Stimulated activated CD8-positive, alpha-beta memory T cell treated with anti-CD3 and anti-CD28 coated beads, Interleukin-2, amount 100 ng/mL, for 1 hour (primary cell): ENCODE measurements around the gene ANKRD13D.
A peak's percentile ranks its signal among the peaks of the same experiment; 100 is the strongest.
"Not testable (repeated sequence)": the region's sequence is repeated elsewhere in the genome, so short reads cannot be mapped to it uniquely, and the experiment has no call there.

Experiments used
- DNase-seq, 2 donors: peaks; one replicate each; pipeline ENCODE4 v3.0.0-alpha.2; 2020; ENCODE audit warnings: low read depth in 2 of 2

ANKRD13D gene

GRCh38 chr11:67289226-67289650 lies at the start of gene ANKRD13D:
Gene ANKRD13D (plus strand): TSS chr11:67289303. CDS start chr11:67289461, 158 bp downstream.
- no peak for DNase-seq

- peak; percentile 83 to 91 for DNase-seq
Measured at GRCh38 chr11:67239783-67240575, 49.1 kb upstream of the ANKRD13D start.

- peak; percentile 57 to 58 for DNase-seq
Measured at GRCh38 chr11:67240576-67241389, 48.3 kb upstream of the ANKRD13D start.

- no peak for DNase-seq
Measured at GRCh38 chr11:67242548-67242947, 46.6 kb upstream of the ANKRD13D start.

- no peak for DNase-seq
Measured at GRCh38 chr11:67243051-67243450, 46.1 kb upstream of the ANKRD13D start.

- no peak for DNase-seq
Measured at GRCh38 chr11:67245046-67245445, 44.1 kb upstream of the ANKRD13D start.

- DNase-seq = no peak
Measured at GRCh38 chr11:67247946-67248550, 41.1 kb upstream of the ANKRD13D start.

GRCh38 chr11:67248653-67249052 lies 40.5 kb upstream of the ANKRD13D start:
- no peak for DNase-seq

- DNase-seq = no peak
Measured at GRCh38 chr11:67250059-67251043, 38.8 kb upstream of the ANKRD13D start.

GRCh38 chr11:67251841-67252240 lies 37.3 kb upstream of the ANKRD13D start:
- DNase-seq = no peak

- DNase-seq = no peak
Measured at GRCh38 chr11:67252831-67253239, 36.3 kb upstream of the ANKRD13D start.

GRCh38 chr11:67253872-67254624 lies 35.1 kb upstream of the ANKRD13D start:
- no peak for DNase-seq

GRCh38 chr11:67254798-67255197 lies 34.3 kb upstream of the ANKRD13D start:
- DNase-seq = no peak

- no peak for DNase-seq
Measured at GRCh38 chr11:67255353-67255752, 33.8 kb upstream of the ANKRD13D start.

GRCh38 chr11:67255864-67256263 lies 33.2 kb upstream of the ANKRD13D start:
- no peak for DNase-seq

GRCh38 chr11:67256477-67257135 lies 32.5 kb upstream of the ANKRD13D start:
- DNase-seq = no peak

GRCh38 chr11:67260406-67260805 lies 28.7 kb upstream of the ANKRD13D start:
- no peak for DNase-seq

- DNase-seq = not testable (repeated sequence)
Measured at GRCh38 chr11:67260885-67261639, 28.0 kb upstream of the ANKRD13D start.

- DNase-seq = no peak
Measured at GRCh38 chr11:67261640-67261945, 27.5 kb upstream of the ANKRD13D start.
